ENCODE measurements around the gene CFAP52.
"Not testable (repeated sequence)": the region's sequence is repeated elsewhere in the genome, so short reads cannot be mapped to it uniquely, and the experiment has no call there.

The CFAP52 gene, protein sequence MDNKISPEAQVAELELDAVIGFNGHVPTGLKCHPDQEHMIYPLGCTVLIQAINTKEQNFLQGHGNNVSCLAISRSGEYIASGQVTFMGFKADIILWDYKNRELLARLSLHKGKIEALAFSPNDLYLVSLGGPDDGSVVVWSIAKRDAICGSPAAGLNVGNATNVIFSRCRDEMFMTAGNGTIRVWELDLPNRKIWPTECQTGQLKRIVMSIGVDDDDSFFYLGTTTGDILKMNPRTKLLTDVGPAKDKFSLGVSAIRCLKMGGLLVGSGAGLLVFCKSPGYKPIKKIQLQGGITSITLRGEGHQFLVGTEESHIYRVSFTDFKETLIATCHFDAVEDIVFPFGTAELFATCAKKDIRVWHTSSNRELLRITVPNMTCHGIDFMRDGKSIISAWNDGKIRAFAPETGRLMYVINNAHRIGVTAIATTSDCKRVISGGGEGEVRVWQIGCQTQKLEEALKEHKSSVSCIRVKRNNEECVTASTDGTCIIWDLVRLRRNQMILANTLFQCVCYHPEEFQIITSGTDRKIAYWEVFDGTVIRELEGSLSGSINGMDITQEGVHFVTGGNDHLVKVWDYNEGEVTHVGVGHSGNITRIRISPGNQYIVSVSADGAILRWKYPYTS

DNA sequence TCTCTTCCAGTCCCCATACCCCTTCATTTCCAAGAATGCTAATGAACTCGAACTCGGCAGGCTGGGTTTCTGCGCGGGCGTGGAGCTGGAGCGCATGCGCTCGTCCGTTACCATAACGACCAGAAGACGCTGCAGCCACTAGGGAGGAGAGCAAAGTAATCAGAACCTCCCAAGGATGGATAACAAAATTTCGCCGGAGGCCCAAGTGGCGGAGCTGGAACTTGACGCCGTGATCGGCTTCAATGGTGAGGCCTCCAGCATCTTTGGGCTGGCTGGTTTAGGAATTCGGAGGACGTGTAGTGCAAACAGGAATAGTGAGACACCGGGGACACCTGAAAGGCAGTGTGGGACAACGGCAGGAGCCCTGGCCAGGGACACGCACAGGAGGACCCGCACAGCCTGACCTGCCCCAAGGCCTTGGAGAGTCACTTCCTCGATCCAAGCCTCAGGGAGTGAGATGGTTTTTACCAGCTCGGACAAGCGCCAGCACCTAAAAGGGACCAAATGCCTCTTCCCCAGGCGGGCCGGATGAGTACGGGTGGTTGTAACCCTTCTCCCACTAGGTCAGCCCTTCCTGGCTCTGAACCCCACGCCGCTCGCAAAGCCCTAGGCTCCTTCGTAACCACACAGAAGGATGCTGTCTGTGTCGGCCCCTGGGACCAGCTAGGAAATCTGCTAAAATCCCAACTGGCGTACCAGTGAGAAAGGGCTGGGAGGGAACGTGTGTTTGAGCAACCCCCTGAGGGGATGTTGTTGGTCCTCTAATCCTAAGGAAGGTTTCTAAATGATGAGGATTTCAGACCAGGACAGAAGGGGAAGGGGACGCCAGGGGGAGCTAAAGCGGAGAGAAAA is at the start of gene CFAP52:
CFAP52 (plus strand) TSS at position 122 of the 852 bp plus-strand sequence; CDS start at position 176, 54 bp downstream.
- DNase-seq (peak; percentile 78), ATAC-seq (peak; percentile 60)

DNA sequence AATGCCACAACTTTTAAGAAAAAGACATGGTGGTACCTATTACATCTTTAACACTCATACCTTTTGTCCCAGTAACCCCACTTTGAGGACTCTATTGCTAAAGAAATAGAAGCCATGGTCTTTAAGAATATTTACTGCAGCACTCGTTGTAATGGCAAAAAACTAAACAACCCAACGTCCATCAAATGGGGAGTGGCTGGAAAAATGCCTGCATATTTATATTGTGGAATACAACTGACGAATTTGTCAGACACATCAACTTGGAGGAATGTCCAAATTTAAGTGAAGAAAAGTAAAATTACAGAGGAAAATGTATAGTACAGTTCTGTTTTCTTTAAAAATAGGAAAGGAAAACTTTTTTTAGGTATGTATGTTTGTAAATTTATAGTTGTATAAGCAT is 48.7 kb upstream of the CFAP52 start:
- ATAC-seq (no peak), DNase-seq (no peak)

DNA sequence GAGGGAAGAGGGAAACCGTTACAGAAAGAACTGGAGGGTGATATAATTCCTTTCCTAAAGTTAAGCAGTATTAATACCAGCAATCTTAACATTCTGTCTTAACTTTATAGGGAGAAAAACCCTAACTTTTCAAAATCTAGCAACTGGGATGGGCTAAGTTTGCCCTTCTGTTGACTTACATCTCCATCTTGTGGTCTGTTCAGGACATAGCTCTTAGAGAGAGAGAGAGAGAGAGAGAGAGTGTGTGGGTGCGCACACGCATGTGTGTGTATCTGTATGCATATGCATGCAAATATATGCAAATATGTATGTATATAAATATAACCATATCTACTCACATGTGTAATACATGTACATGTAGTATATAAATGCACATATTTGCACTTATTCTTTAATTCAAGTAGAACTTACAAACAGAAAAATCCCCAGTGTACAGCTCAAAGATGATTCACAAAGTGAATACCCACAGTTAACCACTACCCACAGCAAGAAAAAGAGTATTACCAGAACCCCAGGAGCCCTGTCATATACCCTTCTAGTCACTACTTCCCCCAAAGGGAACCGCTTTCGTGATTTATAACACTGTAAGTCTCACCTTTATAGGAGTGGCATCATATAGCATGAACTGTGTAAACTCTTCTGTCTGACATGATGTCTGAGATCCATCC is 47.3 kb upstream of the CFAP52 start:
- DNase-seq (no peak), ATAC-seq (peak; percentile 96)

DNA sequence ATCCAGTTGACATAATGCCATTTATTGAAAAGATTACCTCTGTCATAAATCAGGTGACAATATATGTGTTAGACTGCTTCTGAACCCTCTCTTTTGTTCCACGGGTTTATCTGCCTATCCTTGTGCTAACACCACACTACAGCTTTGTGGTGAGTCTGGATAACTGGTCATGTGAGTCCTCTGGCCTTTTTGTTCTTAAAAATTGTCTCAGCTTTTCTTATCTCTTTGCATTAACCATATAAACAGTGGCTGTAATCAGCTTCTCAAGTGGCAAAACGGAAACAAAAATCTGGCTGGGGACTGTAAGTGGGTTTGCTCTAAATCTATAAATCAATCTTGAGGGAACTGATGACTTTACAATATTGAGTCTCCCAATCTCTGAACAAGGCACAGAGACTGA is 45.4 kb upstream of the CFAP52 start:
- DNase-seq (no peak), ATAC-seq (no peak)

DNA sequence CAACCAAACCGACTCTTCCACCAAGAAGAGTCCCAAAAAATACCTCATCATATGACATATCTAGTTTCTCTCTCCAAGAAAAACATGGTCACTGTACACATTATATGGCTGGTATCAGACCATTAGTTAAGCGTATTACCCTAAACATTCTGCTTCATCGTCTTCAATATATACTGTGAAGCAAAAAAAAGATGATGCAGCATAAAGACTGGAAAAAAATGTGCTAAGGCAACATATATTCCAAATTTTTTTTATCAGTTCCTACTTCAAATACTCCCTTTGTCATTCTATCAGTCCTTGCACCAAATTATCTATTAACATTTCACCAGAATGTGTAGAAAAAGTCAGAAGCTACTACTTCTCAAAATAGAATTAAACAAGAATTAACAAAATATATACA is 43.7 kb upstream of the CFAP52 start:
- DNase-seq, result no peak
- ATAC-seq, result no peak

DNA sequence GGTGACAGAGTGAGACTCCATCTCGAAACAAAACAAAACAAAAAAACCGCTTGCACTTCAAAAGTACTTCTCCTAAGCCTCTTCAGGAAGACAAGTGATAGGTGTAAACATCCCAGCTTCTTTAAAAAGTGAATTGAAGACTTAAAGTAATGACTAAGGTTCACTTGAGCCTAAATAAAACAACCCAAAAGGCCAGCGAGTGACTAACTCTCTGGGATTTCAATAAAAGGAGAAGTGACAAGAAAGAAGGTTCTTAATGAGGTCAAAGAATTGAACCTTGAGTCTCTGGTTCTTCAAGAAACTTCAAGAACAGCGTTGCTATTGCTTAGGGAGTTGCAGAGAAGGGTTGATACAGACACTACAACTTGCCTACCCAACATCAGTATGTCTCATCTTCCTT is 43.0 kb upstream of the CFAP52 start:
- ATAC-seq, result no peak
- DNase-seq, result no peak

DNA sequence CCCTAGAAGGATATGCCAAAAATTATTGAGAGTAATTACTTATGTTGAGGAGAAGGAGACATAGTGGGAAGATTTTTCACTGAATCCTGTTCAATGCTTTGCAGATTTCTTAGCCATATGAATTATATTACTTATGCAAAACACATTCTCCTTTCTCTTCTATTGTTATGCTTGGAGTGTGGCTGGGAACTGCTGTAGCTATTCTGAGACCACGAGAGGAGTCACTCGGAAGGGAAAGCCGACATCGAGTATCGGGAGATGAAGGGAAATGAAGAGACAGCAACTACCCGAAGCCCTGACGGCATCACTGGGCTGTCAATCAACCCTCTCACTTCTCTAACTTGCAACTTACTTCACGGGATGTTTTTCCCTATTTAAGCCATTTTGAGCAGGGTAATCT is 40.4 kb upstream of the CFAP52 start:
- DNase-seq (no peak), ATAC-seq (no peak)

DNA sequence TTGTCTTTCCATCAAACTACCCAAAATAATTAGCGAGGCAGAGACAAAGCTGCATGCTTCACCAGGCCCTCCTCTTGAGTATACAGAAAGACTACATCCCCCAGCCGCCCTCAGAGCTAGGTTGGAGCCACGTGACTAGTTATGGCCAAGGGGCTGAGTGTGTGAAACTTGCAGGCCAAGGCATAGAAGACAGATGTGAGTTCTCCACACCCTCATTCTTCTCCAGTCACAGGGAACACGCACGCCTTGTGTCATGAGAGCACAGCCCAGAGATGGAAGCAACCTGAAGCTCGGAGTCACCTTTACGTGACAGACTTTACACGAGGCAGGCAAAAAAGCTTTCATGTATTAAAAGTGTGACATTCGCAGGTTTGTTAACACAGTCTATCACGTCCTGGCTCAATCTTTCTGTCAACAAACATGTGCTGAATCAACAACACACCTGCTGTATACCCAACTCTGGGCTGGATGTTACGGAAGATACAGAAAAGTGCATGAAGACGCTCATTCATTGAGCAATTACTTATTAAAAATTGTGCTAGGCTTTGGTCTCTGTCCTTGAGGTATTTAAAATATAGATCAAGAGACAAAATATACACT is 39.2 kb upstream of the CFAP52 start:
- no peak for ATAC-seq

DNA sequence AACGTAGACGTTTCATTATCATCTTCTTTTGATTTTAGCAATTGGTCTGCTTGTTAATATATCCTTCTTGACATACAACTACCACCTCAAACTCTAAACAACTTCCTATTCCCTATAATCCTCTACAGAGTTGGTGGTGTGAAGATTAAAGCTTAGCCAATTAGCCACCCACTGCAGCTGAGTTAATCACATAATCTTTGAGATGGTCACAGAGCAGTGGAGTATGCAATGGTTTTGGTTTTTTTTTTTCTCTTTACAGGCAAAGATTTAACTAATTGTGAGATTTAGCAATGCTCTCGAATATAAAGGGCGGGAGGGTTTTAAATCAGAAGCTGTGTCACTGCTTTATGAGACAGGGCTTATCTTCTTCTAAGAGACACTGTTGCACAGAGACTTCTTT is 37.8 kb upstream of the CFAP52 start:
- ATAC-seq (no peak), DNase-seq (no peak)

More for the DNA sequence above, 39.2 kb upstream of the CFAP52 start:
- DNase-seq, result no peak

DNA sequence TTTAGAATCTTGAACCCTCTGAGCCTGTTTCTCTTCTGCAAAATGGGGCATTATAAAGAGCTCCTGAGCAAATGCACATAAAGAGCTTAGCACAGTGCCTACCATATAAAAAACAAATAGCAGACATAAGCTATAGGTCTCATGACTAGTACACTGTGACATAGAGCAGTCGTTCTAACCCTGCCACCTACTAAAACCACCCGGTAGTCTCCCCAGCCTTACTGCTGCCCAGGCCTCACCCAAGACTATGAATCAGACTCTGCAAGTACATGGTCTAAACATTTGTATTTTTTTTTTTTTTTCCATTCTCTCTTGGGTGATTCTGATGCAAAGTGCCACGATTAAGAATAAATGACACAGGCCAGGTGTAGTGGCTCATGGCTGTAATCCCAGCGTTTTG is 34.7 kb upstream of the CFAP52 start:
- ATAC-seq, result peak; percentile 28

DNA sequence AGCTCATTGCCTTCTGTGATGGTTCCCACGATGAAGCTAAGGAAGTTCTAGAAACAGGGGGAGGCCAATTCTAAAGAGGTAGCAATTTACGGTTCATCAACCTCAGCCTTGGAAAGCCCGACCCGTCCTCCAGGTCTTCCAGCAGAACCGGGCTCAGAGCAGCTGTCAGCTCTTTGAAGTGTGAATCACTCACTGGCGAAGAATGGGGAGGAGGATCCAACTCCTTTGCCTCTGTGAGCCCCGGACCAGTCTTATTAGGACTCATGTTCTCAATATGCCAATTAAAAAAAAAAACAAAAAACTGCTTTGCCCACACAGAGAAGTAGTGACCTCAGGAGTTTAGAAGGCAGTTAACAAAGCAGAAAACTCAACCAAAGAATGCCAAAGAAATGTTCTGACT is 32.2 kb upstream of the CFAP52 start:
- ATAC-seq (no peak), DNase-seq (no peak)

More for the DNA sequence above, 34.7 kb upstream of the CFAP52 start:
- DNase-seq, result no peak

DNA sequence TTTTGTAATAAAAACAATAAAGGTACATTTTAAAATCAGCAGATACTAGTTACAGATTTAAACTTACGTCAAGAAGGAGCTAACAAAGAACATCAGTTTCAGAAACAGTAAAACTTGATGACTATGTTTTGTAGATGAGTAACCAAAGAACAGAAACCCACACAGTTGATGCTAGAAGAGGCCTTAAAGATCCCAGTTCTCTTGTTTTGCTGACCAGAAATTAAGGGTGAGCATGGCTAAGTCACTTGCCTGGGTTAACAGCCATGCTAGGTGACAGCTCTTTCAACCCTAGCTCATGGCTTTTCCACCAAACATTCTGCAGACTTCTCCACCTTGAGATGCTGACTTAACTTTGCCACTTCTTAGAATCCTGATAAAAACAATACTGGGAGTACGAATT is 27.2 kb upstream of the CFAP52 start:
- DNase-seq, result no peak

DNA sequence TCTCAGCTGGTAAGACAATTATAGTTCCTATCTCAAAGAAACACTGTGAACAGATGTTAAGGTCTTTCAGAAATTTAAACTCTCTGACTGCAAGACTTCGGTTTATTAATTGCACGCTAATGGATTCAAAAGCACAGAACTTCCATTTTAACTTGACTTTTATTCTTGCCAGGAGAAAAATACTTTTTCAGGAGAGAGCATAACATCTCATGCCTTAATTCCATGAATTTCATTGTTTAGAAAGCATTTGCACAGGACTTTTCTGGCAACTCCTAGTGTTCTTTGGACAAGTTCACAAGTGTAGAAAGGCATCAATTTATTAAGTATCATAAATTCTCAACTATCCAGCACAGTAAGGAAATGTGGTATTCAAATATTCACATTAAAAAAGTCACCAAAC is 23.3 kb upstream of the CFAP52 start:
- DNase-seq, result no peak

More for the DNA sequence above, 27.2 kb upstream of the CFAP52 start:
- no peak for ATAC-seq

DNA sequence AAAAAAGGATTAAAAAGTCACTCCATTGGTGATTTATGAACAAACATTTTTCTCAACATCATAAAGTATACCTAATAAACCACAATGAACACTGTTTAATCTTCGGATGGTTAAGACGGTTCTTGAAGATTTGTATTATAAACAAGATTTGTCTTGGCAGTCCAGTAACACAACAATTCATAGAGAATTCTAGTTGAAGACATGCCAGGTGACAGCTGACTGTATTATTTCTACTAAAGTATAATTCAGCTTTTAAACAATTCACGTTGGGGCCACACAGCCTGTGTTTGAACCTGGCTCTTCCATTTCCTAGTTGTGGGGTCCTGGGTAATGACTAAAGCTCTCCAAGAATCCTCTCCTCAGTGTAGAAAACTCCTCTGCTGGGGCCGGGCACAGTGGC is 22.8 kb upstream of the CFAP52 start:
- ATAC-seq (no peak), DNase-seq (no peak)

More for the DNA sequence above, 23.3 kb upstream of the CFAP52 start:
- ATAC-seq, result no peak

DNA sequence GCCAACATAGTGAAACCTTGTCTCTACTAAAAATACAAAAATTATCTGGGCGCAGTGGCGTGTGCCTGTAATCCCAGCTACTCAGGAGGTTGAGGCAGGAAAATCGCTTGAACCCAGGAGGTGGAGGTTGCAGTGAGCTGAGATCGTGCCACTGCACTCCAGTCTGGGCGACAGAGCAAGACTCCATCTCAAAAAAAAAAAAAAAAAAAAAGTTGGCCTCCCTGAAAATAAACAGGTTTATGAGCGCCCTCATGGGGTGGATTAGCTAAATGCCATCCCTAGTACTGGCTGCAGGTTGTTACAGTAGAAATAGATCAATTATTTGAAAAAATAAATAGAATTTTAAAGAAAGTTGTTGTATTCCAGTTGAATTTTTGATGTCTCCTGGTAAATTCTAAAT is 21.7 kb upstream of the CFAP52 start:
- peak; percentile 55 for DNase-seq

DNA sequence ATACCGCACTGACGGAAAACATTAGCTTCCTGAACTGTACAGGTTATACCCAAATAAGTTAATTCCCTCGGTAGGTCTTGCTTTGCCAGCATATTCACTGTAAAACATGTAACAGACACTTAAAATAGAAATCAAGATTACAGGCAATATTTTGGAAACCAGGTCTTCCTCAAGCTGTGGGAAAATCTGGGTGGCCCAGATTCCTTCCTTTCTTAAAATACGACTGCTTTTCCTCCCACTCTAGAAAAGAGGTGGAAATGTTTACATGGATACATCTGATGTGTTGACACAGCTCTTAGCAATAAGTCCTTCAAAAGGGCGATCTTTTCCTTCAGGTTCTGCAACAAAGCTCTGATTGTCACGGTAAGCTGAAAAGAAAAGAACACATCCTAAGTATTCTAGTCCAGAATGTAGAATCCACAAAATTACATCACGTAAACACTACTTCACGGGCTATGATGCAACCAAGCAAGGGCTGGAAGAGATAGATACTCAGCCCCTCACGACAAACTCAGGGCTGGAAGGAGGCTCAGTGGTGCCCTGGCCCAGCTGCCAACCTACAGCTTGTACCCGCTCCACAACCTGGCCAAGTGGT is 19.2 kb upstream of the CFAP52 start:
- DNase-seq, result no peak
- no peak for ATAC-seq

More for the DNA sequence above, 21.7 kb upstream of the CFAP52 start:
- ATAC-seq, result not testable (repeated sequence)

DNA sequence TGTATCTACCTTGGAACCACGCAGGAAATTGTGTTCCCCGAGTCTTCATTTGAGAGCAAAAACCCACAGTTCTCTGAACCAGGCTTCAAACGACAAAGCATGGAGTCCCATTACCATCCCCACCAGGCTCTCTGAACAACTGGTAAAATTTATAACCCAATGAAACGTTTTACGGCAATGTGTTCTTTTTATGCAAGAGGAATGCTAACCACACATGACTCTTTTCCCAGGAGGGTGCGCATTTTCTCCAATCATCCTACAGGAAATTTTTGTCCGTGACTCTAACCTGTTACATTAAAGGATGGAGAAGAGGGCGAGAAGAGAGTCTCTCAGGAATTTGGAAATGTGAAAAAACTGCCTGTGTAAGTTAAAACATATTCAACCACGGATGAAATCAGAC is 18.6 kb upstream of the CFAP52 start:
- no peak for DNase-seq
- ATAC-seq, result no peak

DNA sequence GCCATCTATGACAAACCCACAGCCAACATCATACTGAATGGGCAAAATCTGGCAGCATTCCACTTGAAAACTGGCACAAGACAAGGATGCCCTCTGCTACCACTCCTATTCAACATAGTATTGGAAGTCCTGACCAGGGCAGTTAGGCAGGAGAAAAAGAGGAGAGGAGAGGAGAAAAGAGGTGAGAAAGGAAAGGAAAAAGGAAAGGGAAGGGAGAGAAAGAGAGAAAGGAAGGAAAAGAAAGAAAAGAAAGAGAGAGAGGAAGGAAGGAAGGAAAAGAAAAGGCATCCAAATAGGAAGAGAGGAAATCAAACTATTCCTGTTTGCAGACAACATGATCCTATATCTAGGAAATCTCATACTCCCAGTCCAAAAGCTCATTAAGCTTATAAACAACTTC is 12.3 kb upstream of the CFAP52 start:
- no peak for ATAC-seq
- DNase-seq, result no peak

DNA sequence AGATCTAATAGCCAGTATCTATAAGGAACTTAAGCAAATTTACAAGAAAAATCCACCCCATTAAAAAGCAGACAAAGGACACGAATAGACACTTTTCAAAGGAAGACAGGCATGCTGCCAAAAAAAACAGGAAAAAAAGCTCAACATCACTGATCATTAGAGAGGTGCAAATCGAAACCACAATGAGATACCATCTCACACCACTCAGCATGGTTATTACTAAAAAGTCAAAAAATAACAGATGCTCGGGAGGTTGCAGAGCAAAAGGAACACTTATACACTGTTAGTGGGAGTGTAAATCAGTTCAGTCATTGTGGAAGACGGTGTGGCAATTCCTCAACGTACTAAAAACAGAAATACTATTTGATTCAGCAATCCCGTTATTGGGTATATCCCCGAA is 10.4 kb upstream of the CFAP52 start:
- DNase-seq (no peak), ATAC-seq (no peak)

DNA sequence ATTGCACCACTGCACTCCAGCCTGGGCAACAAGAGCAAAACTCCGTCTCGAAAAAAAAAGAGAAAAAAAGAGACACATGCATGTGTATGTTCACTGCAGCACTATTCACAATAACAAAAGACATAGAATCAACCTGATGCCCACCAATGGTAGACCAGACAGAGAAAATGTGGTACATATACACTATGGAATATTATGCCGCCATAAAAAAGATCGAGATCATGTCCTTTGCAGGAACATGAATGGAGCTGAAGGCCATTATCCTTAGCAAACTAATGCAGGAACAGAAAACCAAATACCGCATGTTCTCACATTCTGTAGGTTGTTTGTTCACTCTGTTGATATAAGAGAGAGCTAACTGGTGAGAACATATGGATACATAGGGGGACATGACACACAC is 9.7 kb upstream of the CFAP52 start:
- not testable (repeated sequence) for DNase-seq, ATAC-seq

DNA sequence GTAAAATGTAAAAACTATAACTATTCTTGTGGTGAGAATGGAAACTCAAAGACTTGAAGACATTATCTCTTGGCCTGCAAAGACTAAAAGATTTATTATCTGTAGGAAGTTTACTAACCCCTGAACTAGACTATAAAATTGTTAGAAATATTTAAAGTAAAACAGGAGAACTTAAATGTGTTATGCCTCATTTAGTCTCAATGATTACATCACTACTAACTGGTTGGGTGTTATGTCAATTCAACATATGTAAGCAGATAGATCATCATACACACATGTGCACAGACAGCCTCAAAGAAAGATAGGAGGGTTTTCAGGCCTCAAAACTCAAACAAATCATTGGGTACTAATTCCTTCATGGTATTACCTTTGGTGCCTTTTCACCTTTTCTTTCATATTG is 8.4 kb upstream of the CFAP52 start:
- no peak for ATAC-seq
- DNase-seq, result no peak
